H1 (cell line): Measurements from ENCODE around the gene C9orf50.
"Not testable (repeated sequence)": the region's sequence is repeated elsewhere in the genome, so short reads cannot be mapped to it uniquely, and the experiment has no call there.

ENCODE experiments used
- ATF3 ChIP-seq: IDR thresholded peaks from 2 replicates; pipeline ENCODE4 v1.6.1; 2011; ENCODE audit warnings: low read depth, mild to moderate bottlenecking, low read length; ENCODE audit not compliant: insufficient read depth
- BRCA1 ChIP-seq: IDR thresholded peaks from 2 replicates; pipeline ENCODE4 v1.6.1; 2012; ENCODE audit warnings: low read depth, low read length, improper control_type of control experiment
- EP300 ChIP-seq, 2 experiments: IDR thresholded peaks; 1 replicate in 1 of 2; 2 replicates in 1 of 2; pipeline ENCODE4 v1.6.1; 2011 to 2012; ENCODE audit warnings: low read depth in 2 of 2, low read length in 2 of 2, mild to moderate bottlenecking in 2 of 2, borderline replicate concordance in 1 of 2, inconsistent platforms in 1 of 2, moderate library complexity in 1 of 2
- HDAC2 ChIP-seq, 2 experiments: fragments of 300-600 bp in 1 of 2; sonication (generic) in 1 of 2; IDR thresholded peaks; 2 replicates each; pipeline ENCODE4 v1.6.1; 2011 to 2012; ENCODE audit warnings: low read depth in 2 of 2, low read length in 2 of 2, mild to moderate bottlenecking in 2 of 2, moderate library complexity in 2 of 2, borderline replicate concordance in 1 of 2, inconsistent platforms in 1 of 2
- NRF1 ChIP-seq: IDR thresholded peaks from 2 replicates; pipeline ENCODE4 v1.6.1; 2011; ENCODE audit warnings: mild to moderate bottlenecking, low read depth, low read length, improper control_type of control experiment
- POLR2A ChIP-seq, 2 experiments: IDR thresholded peaks; 1 replicate in 1 of 2; 2 replicates in 1 of 2; pipeline ENCODE4 v1.6.1; 2011; ENCODE audit warnings: low read depth in 2 of 2, low read length in 2 of 2, mild to moderate bottlenecking in 2 of 2; ENCODE audit errors: control extremely low read depth in 1 of 2
- POU5F1 ChIP-seq: IDR thresholded peaks from 2 replicates; pipeline ENCODE4 v1.6.1; 2011; ENCODE audit warnings: low read depth, mild to moderate bottlenecking, low read length, moderate library complexity
- TF ChIP-seq, protein P1 (sequence below), 3 experiments: IDR thresholded peaks; 1 replicate in 2 of 3; 2 replicates in 1 of 3; pipeline versions ENCODE4 v1.5.1 to v1.6.1; 2011; ENCODE audit warnings: low read length in 3 of 3, mild to moderate bottlenecking in 3 of 3, inconsistent platforms in 2 of 3, low read depth in 1 of 3, moderate library complexity in 1 of 3; ENCODE audit not compliant: insufficient read depth in 1 of 3; ENCODE audit errors: control extremely low read depth in 1 of 3

GRCh38 chr9:129592790-129593189 is 28.1 kb downstream of the C9orf50 start:
- TF ChIP-seq, protein P1, sequence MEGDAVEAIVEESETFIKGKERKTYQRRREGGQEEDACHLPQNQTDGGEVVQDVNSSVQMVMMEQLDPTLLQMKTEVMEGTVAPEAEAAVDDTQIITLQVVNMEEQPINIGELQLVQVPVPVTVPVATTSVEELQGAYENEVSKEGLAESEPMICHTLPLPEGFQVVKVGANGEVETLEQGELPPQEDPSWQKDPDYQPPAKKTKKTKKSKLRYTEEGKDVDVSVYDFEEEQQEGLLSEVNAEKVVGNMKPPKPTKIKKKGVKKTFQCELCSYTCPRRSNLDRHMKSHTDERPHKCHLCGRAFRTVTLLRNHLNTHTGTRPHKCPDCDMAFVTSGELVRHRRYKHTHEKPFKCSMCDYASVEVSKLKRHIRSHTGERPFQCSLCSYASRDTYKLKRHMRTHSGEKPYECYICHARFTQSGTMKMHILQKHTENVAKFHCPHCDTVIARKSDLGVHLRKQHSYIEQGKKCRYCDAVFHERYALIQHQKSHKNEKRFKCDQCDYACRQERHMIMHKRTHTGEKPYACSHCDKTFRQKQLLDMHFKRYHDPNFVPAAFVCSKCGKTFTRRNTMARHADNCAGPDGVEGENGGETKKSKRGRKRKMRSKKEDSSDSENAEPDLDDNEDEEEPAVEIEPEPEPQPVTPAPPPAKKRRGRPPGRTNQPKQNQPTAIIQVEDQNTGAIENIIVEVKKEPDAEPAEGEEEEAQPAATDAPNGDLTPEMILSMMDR (IDR thresholded peaks at IDR 0.05; ENCODE audit: control extremely low read depth in 1 of 3, insufficient read depth in 1 of 3, low read depth in 1 of 3, low read length in 3 of 3): not testable (repeated sequence)
- TF ChIP-seq BRCA1; POLR2A (IDR thresholded peaks at IDR 0.05; ENCODE audit: control extremely low read depth in 1 of 2, low read depth in 2 of 2, low read length in 2 of 2); EP300 (IDR thresholded peaks at IDR 0.05; ENCODE audit: borderline replicate concordance in 1 of 2, low read depth in 2 of 2, low read length in 2 of 2); ATF3; HDAC2 (IDR thresholded peaks at IDR 0.05; ENCODE audit: borderline replicate concordance in 1 of 2, low read depth in 2 of 2, low read length in 2 of 2); POU5F1; NRF1: not testable (repeated sequence)
